Natural killer cell (primary cell): ENCODE results near the gene PRSS21. TPM values are rescaled to one million over a fixed set of nuclear protein-coding genes. Genes with fewer than 3 reads are reported as not detected.

ENCODE experiments used
- ATAC-seq, 3 donors: fragments of 150-1000 bp in 2 of 3; fragments of 200-7000 bp in 1 of 3; cut with Tn5 transposase; 1 replicate in 1 of 3; 2 replicates in 2 of 3; pipeline ENCODE4 v1.10.0; 2021; ENCODE audit warnings: mild to moderate bottlenecking in 2 of 3, moderate library complexity in 2 of 3
- DNase-seq, 2 donors: peaks; one replicate each; pipeline versions ENCODE4 v3.0.0 to v3.0.0-alpha.2; 2013 to 2021; ENCODE audit warnings: mixed read lengths in 1 of 2
- H3K27ac ChIP-seq: one replicate; pipeline ENCODE4 v1.5.1; 2013; ENCODE audit warnings: mild to moderate bottlenecking, low read length
- H3K27me3 ChIP-seq: one replicate; pipeline ENCODE4 v1.6.1; 2013; ENCODE audit warnings: low read length; ENCODE audit not compliant: control insufficient read depth, insufficient read depth
- H3K36me3 ChIP-seq: one replicate; pipeline ENCODE4 v1.6.1; 2013; ENCODE audit warnings: low read length; ENCODE audit not compliant: control insufficient read depth, insufficient read depth
- H3K4me1 ChIP-seq: one replicate; pipeline ENCODE4 v1.6.1; 2013; ENCODE audit warnings: low read length; ENCODE audit not compliant: control insufficient read depth, insufficient read depth
- H3K4me3 ChIP-seq: one replicate; pipeline ENCODE4 v1.5.1; 2013; ENCODE audit warnings: low read length
- H3K9me3 ChIP-seq: one replicate; pipeline ENCODE4 v1.6.1; 2013; ENCODE audit warnings: low read length; ENCODE audit not compliant: control insufficient read depth, insufficient read depth
- H3K27ac Mint-ChIP-seq, 2 donors: one replicate each; pipeline ENCODE4 v1.8.0; 2022; ENCODE audit warnings: mild to moderate bottlenecking in 2 of 2, mixed read lengths in 2 of 2, moderate library complexity in 1 of 2
- H3K27me3 Mint-ChIP-seq, 2 donors: one replicate each; pipeline ENCODE4 v1.8.0; 2022; ENCODE audit warnings: low read depth in 2 of 2, mixed read lengths in 2 of 2
- H3K36me3 Mint-ChIP-seq: one replicate; pipeline ENCODE4 v1.8.0; 2022; ENCODE audit warnings: mixed read lengths
- H3K4me1 Mint-ChIP-seq, 2 donors: one replicate each; pipeline ENCODE4 v1.8.0; 2022; ENCODE audit warnings: mixed read lengths in 2 of 2
- H3K4me3 Mint-ChIP-seq: one replicate; pipeline ENCODE4 v1.8.0; 2022; ENCODE audit warnings: mild to moderate bottlenecking, moderate library complexity, mixed read lengths
- H3K9me3 Mint-ChIP-seq, 2 donors: one replicate each; pipeline ENCODE4 v1.8.0; 2022; ENCODE audit warnings: mixed read lengths in 2 of 2
- CTCF ChIP-seq: fragments of 200-600 bp; IDR thresholded peaks from one replicate; pipeline ENCODE4 v1.8.0; 2022; ENCODE audit warnings: antibody characterized with exemption
- WGBS: methylation state at CpG from one replicate; pipeline ENCODE4 v1.1.7; 2013; ENCODE audit warnings: missing lambda C conversion rate; ENCODE audit not compliant: insufficient coverage; 5-methylcytosine and 5-hydroxymethylcytosine counted together
- intact Hi-C: fragments of 100-400 bp; cut with micrococcal nuclease; formaldehyde crosslinking; loops from one replicate; pipeline ENCODE4 v1.14.2; 2022
- total RNA-seq, 4 donors: library from RNA; stranded (reverse); fragments of 120-200 nt in 1 of 4; gene quantifications; one replicate each; pipeline versions ENCODE4 v1.2.3 to v1.2.4, GENCODE V29; 2013 to 2022

PRSS21 gene
- total RNA-seq, 3 donors from 2014 or later (not counting 1 experiment from before 2014, with no cell fraction given), result 0.64 to 6.6 TPM; not detected in 1

DNA sequence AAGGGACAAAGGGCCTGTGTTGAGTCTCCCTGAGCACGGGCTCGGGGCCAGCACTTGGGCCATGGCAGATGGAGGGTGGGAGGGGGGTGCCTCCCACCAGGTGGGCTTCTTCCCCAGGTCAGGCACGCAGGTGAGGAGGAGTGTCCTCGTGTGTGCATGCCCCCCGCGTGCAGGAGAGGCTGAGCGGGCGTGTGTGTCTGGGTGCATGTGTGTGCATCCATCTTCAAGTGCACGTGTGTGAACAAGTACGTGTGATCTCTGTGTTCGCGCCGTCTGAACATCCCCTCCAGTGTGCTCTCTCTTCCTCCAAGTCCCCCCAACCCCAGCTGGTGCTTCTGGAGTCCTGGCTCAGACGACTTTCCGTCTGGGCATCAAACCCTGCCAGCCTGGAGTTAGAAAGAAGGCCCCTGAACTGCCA lies 10.3 kb downstream of the PRSS21 start:
- DNase-seq, result no peak

DNA sequence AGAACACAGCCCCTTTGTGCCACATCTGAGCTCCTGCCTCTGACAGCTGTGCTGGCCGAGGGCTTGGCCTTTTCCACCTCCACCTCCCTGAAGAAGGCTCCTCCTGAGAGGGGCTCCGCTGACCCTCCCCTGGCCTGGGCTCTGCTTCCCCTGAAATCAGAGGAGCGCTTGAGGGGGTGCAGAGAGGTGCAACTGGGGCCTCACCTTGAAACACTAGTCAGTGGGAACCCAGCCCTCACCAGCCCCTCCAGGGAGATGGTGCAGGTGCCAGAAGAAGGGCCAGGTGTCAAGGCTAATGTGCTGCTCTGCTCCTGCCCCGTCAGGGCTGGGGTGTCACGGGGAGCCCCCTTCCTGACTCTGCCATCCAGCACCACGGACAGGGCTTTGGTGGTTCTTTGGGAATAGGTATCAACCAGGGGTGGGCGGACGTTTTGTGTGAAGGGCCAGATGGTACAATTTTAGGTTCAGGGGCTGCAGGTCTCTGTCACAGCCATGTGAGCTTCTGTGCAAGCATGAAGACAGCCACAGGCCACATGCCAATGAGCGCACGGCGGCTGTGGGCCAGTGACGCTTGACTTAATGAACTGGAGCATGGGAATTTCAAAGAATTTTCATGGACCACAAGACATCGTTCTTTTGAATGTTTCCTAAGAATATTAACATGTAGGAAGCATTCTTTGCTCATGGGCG lies 10.9 kb downstream of the PRSS21 start:
- ATAC-seq (no peak), DNase-seq (no peak)
- TF ChIP-seq CTCF, result no peak
- intact Hi-C loops, result no loop called here
- H3K27ac ChIP-seq, result no peak overlapping the region
- Mint-ChIP-seq H3K4me1 (peaks cover 6 to 10% of the 10 kb centered on the region in 2 donors), H3K9me3 (no peaks in the 10 kb centered on the region), H3K36me3 (no peaks in the 10 kb centered on the region), H3K27ac (no peak overlapping the region), H3K27me3 (peaks cover 0 to 3% of the 10 kb centered on the region in 2 donors), H3K4me3 (no peak overlapping the region)
- no peaks in the 10 kb centered on the region for H3K36me3 ChIP-seq
- no peak overlapping the region for H3K4me3 ChIP-seq
- no peaks in the 10 kb centered on the region for H3K9me3 ChIP-seq
- H3K27me3 ChIP-seq, result no peaks in the 10 kb centered on the region
- WGBS, result 90% methylated on average over 14 of the region's 14 CpGs
- H3K4me1 ChIP-seq, result peaks cover 10% of the 10 kb centered on the region

More for the DNA sequence above, 10.3 kb downstream of the PRSS21 start:
- no peak for TF ChIP-seq CTCF
- intact Hi-C loops, result no loop called here
- H3K9me3 ChIP-seq, result no peaks in the 10 kb centered on the region
- ATAC-seq, result no peak
- Mint-ChIP-seq H3K27ac (no peak overlapping the region), H3K27me3 (no peaks in the 10 kb centered on the region), H3K36me3 (no peaks in the 10 kb centered on the region), H3K4me3 (no peak overlapping the region), H3K4me1 (peaks cover under 1 to 5% of the 10 kb centered on the region in 2 donors), H3K9me3 (no peaks in the 10 kb centered on the region)
- 90% methylated on average over 15 of the region's 15 CpGs for WGBS
- peaks cover 10% of the 10 kb centered on the region for H3K4me1 ChIP-seq
- no peak overlapping the region for H3K4me3 ChIP-seq
- no peaks in the 10 kb centered on the region for H3K36me3 ChIP-seq
- H3K27ac ChIP-seq, result no peak overlapping the region
- H3K27me3 ChIP-seq, result no peaks in the 10 kb centered on the region

GRCh38 chr16:2828521-2828840 lies 11.4 kb downstream of the PRSS21 start:
- no peak overlapping the region for H3K4me3 ChIP-seq
- DNase-seq, result no peak
- Mint-ChIP-seq H3K9me3 (no peaks in the 10 kb centered on the region), H3K27me3 (peaks cover 0 to 3% of the 10 kb centered on the region in 2 donors), H3K27ac (no peak overlapping the region), H3K4me3 (no peak overlapping the region), H3K36me3 (no peaks in the 10 kb centered on the region), H3K4me1 (peaks cover 7 to 10% of the 10 kb centered on the region in 2 donors)
- no peaks in the 10 kb centered on the region for H3K36me3 ChIP-seq
- no peaks in the 10 kb centered on the region for H3K27me3 ChIP-seq
- WGBS, result 76% methylated on average over 8 of the region's 8 CpGs
- no peak overlapping the region for H3K27ac ChIP-seq
- H3K9me3 ChIP-seq, result no peaks in the 10 kb centered on the region
- peaks cover 10% of the 10 kb centered on the region for H3K4me1 ChIP-seq
- no peak for ATAC-seq
- TF ChIP-seq CTCF, result no peak
- intact Hi-C loops, result no loop called here
